AG04450 (cell line): ENCODE data around the gene MAN1B1. TPM values are rescaled to one million over a fixed set of nuclear protein-coding genes. Genes with fewer than 3 reads are reported as not detected.

Experiments used
- CTCF ChIA-PET: fragments of 300-600, 350-600 bp; formaldehyde crosslinking; extraction: SDS; loops from one replicate; lab custom pipeline; 2022; ENCODE audit warnings: antibody characterized with exemption, inconsistent platforms; lab: Charles Lee
- POLR2A ChIA-PET: fragments of 350-600 bp; formaldehyde crosslinking; extraction: SDS; loops from one replicate; lab custom pipeline; 2021; ENCODE audit warnings: antibody characterized with exemption, inconsistent platforms; lab: Yijun Ruan, JAX
- DNase-seq: peaks from one replicate; pipeline ENCODE4 v3.0.0-alpha.2; 2011; ENCODE audit warnings: low read depth, low spot score
- H3K27ac ChIP-seq: one replicate; pipeline ENCODE4 v1.5.1; 2012; ENCODE audit warnings: low read depth, low read length, control low read depth
- H3K27me3 ChIP-seq: one replicate; pipeline ENCODE4 v1.6.0; 2012; ENCODE audit warnings: low read length; ENCODE audit not compliant: control insufficient read depth, insufficient read depth
- H3K4me3 ChIP-seq: 2 replicates; pipeline ENCODE4 v1.5.1; 2011; ENCODE audit warnings: mild to moderate bottlenecking, low read depth, low read length, control low read depth
- H3K9me3 ChIP-seq: 2 replicates; pipeline ENCODE4 v1.5.1; 2012; ENCODE audit warnings: low read length; ENCODE audit not compliant: control insufficient read depth, insufficient read depth
- polyA plus RNA-seq: library from polyadenylated mRNA; depleted of rRNA; stranded (reverse); fragments of >200 nt; gene quantifications from 2 replicates; pipeline ENCODE4 v1.2.3, GENCODE V29; 2011
- TF ChIP-seq, protein P1 (sequence below): IDR thresholded peaks from 2 replicates; pipeline ENCODE4 v1.5.1; 2011; ENCODE audit warnings: low read depth, low read length, control low read depth, inconsistent platforms

MAN1B1 gene
- polyA plus RNA-seq, 1 experiment = 40.8 TPM

DNA sequence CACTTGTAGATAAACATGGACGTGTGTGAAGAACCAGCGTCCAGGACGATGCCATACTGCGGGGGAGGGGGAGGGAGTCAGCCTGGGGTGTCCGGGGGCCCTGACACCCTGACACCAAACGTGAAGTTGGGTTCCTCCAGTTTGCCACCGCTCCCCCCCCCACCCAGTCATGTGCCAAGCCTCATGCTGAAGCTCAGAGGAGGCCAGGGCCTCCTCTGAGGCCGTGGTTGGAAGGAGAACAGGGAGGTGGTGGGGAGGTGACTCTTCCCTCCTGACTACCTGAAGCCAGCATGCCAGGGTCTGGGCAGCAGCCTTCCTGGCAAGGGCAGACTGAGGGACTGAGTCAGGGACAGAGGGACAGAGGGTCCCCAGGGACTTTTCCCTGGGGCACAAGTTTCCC is 34.5 kb upstream of the MAN1B1 start:
- DNase-seq = no peak
- Histone ChIP-seq H3K27me3 (peaks cover 69% of the 10 kb centered on the region), H3K27ac (no peak overlapping the region), H3K9me3 (no peaks in the 10 kb centered on the region; the same call in 1 of the 2 replicates), H3K4me3 (no peak overlapping the region)
- POLR2A ChIA-PET = no interaction called here
- CTCF ChIA-PET = interaction anchor here (1.5 to 5.0 kb wide), 2 partner anchors 14 to 23 kb away, joined by 5 to 58 read pairs; no protein-coding TSS in a partner anchor
- TF ChIP-seq, protein P1, sequence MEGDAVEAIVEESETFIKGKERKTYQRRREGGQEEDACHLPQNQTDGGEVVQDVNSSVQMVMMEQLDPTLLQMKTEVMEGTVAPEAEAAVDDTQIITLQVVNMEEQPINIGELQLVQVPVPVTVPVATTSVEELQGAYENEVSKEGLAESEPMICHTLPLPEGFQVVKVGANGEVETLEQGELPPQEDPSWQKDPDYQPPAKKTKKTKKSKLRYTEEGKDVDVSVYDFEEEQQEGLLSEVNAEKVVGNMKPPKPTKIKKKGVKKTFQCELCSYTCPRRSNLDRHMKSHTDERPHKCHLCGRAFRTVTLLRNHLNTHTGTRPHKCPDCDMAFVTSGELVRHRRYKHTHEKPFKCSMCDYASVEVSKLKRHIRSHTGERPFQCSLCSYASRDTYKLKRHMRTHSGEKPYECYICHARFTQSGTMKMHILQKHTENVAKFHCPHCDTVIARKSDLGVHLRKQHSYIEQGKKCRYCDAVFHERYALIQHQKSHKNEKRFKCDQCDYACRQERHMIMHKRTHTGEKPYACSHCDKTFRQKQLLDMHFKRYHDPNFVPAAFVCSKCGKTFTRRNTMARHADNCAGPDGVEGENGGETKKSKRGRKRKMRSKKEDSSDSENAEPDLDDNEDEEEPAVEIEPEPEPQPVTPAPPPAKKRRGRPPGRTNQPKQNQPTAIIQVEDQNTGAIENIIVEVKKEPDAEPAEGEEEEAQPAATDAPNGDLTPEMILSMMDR = no peak

DNA sequence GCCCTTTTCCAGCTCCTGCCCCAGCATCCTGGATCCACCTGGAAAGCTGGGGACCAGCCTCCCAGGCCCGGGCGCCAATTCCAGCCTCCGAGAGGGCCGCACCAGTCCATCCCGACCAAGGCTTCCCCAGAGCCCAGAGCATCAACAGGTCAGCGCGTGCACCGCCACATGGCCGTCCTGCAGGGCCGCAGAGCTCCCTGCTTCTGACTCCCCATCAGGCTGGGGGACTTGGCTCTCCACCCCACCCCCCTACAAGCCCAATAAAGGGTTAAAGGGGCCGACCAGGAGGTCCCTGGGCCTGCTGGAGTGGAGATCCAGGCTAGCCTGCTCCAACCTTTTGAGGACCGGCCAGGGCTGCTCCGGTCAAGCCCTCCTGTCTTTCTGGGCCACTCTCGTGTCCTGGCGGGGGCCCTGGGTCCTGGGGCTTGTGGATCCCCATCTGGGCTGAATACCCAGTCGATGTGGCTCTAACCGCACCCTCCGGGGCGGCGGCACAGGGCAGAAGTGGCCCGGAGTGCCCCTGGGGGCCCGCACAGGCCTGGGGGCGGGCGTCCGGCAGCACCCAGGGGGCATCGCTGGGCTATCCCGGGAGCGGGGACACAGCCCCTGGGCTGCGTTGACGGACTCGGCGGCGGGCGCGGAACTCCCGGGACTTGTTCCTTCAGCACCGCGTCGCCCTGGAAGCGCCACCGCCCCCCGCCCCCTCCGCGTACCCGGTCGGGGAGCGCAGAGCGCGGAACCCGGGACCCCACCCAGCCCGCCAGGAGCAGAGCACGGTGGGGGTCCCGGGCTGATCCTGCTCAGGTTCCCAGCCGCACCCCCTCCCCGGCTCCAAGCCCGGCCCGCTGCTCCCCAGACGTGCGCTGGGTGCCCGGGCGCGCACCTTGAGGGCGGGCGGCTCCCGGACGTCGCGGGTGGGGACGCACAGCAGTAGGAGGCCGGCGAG is 33.5 kb upstream of the MAN1B1 start:
- no peak overlapping the region for H3K4me3 ChIP-seq
- TF ChIP-seq, protein P1 = no peak
- CTCF ChIA-PET = interaction anchor here (1.5 to 5.0 kb wide), 2 partner anchors 13 to 24 kb away, joined by 5 to 58 read pairs; no protein-coding TSS in a partner anchor
- no peak for DNase-seq
- no peaks in the 10 kb centered on the region; the same call in 1 of the 2 replicates for H3K9me3 ChIP-seq
- peaks cover 66% of the 10 kb centered on the region for H3K27me3 ChIP-seq
- no peak overlapping the region for H3K27ac ChIP-seq
- POLR2A ChIA-PET = interaction anchor here (0.6 kb wide), 1 partner anchor 17 kb away, joined by 6 read pairs; the partner anchor contains the start of gene SAPCD2

DNA sequence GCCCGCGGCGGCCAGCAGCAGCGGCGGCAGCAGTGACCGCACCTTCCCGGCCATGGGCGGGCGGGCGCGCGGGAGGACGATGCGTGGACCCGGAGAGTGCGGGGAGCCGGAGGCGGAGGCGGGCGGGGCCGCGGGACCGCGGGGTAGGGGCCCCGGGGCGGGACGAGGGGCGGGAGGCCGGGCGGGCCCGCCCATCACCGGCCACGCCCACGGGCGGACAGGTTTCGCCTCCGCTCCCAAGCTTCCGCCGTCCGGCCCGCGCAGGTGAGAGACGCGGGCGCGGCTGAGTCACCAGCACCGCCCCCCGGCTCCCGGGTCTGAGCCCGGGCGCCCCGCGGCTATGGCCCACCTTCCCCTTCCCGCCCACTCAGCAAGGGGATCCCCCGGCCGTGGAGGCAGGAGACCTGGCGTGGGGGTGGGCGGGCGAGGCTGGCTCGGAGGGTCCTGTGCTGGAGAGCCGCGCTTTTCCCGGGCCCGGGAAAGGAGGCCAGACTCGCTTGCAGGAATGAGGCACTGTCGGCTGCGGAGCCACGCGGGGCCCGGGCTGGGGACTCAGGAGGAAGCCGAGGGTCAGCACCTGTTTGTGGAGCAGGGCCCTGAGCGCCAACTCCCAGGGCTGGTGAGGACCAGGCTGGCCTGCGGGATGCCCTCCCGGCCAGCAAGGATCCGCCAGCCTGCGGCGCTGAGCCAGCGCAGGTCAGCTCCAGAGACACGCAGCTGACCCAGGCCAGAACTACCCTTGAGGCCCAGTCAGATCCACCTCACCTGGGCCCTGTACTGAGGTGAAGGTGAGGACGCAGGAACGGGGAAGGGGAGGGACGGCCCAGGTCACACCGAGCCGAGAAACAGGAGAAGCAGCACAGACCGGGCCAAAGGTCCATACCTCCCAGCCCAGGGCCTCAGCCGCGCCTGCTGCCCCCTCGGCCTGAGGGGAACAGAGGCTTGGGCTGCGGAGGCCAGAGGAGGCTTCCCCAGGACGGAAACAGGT is 32.5 kb upstream of the MAN1B1 start, which contains the start of gene ENTPD2:
Gene ENTPD2 (minus strand): TSS at position 118 of the 988 bp plus-strand sequence. CDS start 64 bp downstream, at position 54.
- Histone ChIP-seq H3K4me3 (no peak within 1 kb of the TSS), H3K27ac (no peak within 1 kb of the TSS), H3K9me3 (no peaks in the 10 kb centered on the region; the same call in 1 of the 2 replicates), H3K27me3 (peaks cover 64% of the 10 kb centered on the region)
- ChIA-PET POLR2A (interaction anchor here (0.6 kb wide), 1 partner anchor 16 kb away, joined by 6 read pairs; the partner anchor contains the start of gene SAPCD2), CTCF (interaction anchor here (1.7 to 5.0 kb wide), 2 partner anchors 12 to 25 kb away, joined by 7 to 58 read pairs; no protein-coding TSS in a partner anchor)
- DNase-seq = no peak
- TF ChIP-seq, protein P1 = no peak

DNA sequence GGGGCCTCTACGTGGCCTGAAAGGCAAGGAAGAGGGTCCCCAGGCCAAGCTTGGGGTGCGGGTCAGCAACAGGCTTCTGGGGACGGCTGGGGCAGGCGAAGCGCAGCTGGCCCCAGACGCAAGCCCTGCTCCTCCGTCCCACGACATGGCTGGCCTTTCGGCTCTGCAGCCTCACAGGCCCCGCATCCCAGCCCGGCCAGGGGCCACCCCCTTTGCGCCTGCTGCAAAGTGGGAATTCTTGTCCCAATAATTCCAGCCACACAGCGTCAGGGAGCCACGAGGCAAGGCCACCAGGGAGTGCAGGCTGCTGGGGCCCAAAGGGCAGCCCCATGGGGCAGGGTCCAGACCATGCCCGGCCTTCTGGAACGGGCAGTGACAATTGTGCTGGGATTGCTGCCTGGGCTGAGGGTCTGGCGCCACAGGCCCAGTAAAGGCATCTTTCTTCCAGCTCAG is 31.8 kb upstream of the MAN1B1 start:
- CTCF ChIA-PET = interaction anchor here (1.5 to 5.0 kb wide), 3 partner anchors 8 to 26 kb away, joined by 7 to 58 read pairs (median 15); no protein-coding TSS in a partner anchor

More for the DNA sequence above, 31.8 kb upstream of the MAN1B1 start:
- Histone ChIP-seq H3K27ac (no peak overlapping the region), H3K4me3 (no peak overlapping the region), H3K9me3 (no peaks in the 10 kb centered on the region; the same call in 1 of the 2 replicates), H3K27me3 (peaks cover 57% of the 10 kb centered on the region)
- DNase-seq = no peak
- POLR2A ChIA-PET = interaction anchor here (1.1 kb wide), 1 partner anchor 327 kb away, joined by 4 read pairs; no protein-coding TSS in a partner anchor
- TF ChIP-seq, protein P1 = no peak
